Measurements from ENCODE around the gene B3GAT1.
"Not testable (repeated sequence)": the region's sequence is repeated elsewhere in the genome, so short reads cannot be mapped to it uniquely, and the experiment has no call there.

Gene B3GAT1

GRCh38 chr11:134412203-134413042 is at the start of gene B3GAT1:
TSS of gene B3GAT1 (minus strand) at chr11:134412242. CDS start at chr11:134387659, 24,583 bp downstream.
- DNase-seq, result no peak

- no peak for DNase-seq
Observed at GRCh38 chr11:134461621-134462020, 49.6 kb upstream of the B3GAT1 start.

GRCh38 chr11:134460881-134461280 is 48.8 kb upstream of the B3GAT1 start:
- DNase-seq, result no peak

GRCh38 chr11:134460062-134460561 is 48.1 kb upstream of the B3GAT1 start:
- no peak for DNase-seq

GRCh38 chr11:134459246-134460061 is 47.4 kb upstream of the B3GAT1 start:
- DNase-seq, result no peak

- not testable (repeated sequence) for DNase-seq
Observed at GRCh38 chr11:134457411-134458007, 45.5 kb upstream of the B3GAT1 start.

GRCh38 chr11:134455516-134455915 is 43.5 kb upstream of the B3GAT1 start:
- no peak for DNase-seq

GRCh38 chr11:134454146-134454690 is 42.2 kb upstream of the B3GAT1 start:
- no peak for DNase-seq

- no peak for DNase-seq
Observed at GRCh38 chr11:134453441-134453840, 41.4 kb upstream of the B3GAT1 start.

- DNase-seq, result no peak
Observed at GRCh38 chr11:134452838-134453155, 40.8 kb upstream of the B3GAT1 start.

GRCh38 chr11:134452026-134452837 is 40.2 kb upstream of the B3GAT1 start:
- no peak for DNase-seq

GRCh38 chr11:134450186-134450585 is 38.1 kb upstream of the B3GAT1 start:
- DNase-seq, result no peak

GRCh38 chr11:134449713-134450112 is 37.7 kb upstream of the B3GAT1 start:
- no peak for DNase-seq

- no peak for DNase-seq
Observed at GRCh38 chr11:134449051-134449450, 37.0 kb upstream of the B3GAT1 start.

GRCh38 chr11:134447696-134448095 is 35.7 kb upstream of the B3GAT1 start:
- no peak for DNase-seq

- DNase-seq, result no peak
Observed at GRCh38 chr11:134445601-134446325, 33.7 kb upstream of the B3GAT1 start.

GRCh38 chr11:134444160-134445108 is 32.4 kb upstream of the B3GAT1 start:
- DNase-seq, result not testable (repeated sequence)

- no peak for DNase-seq
Observed at GRCh38 chr11:134443246-134443645, 31.2 kb upstream of the B3GAT1 start.

GRCh38 chr11:134442246-134442645 is 30.2 kb upstream of the B3GAT1 start:
- DNase-seq, result no peak

- DNase-seq, result no peak
Observed at GRCh38 chr11:134441706-134442105, 29.7 kb upstream of the B3GAT1 start.
